Activated CD8-positive, alpha-beta T cell treated with anti-CD3 and anti-CD28 coated beads for 36 hours (primary cell): Measurements from ENCODE around the gene APEX1. TPM values are rescaled to one million over a fixed set of nuclear protein-coding genes. Genes with fewer than 3 reads are reported as not detected.
"Not testable (repeated sequence)": the region's sequence is repeated elsewhere in the genome, so short reads cannot be mapped to it uniquely, and the experiment has no call there.

Experiments
- ATAC-seq: fragments of 200-7000 bp; cut with Tn5 transposase; one replicate; pipeline ENCODE4 v1.10.0; 2021; ENCODE audit warnings: mild to moderate bottlenecking, moderate library complexity
- CTCF ChIA-PET: fragments of 350-600 bp; sonication (Branson Sonifier 250); formaldehyde crosslinking; loops from one replicate; lab custom pipeline; 2021; ENCODE audit warnings: antibody characterized with exemption; lab: Charles Lee
- POLR2A ChIA-PET: fragments of 350-600 bp; sonication (Branson Sonifier 250); formaldehyde crosslinking; loops from one replicate; lab custom pipeline; 2021; ENCODE audit warnings: antibody characterized with exemption; lab: Charles Lee
- DNase-seq: peaks from one replicate; pipeline ENCODE4 v3.0.0-alpha.2; 2020
- H3K27ac Mint-ChIP-seq: one replicate; pipeline ENCODE4 v1.8.0; 2021; ENCODE audit warnings: mild to moderate bottlenecking, mixed read lengths
- H3K27me3 Mint-ChIP-seq: one replicate; pipeline ENCODE4 v1.8.0; 2021; ENCODE audit warnings: mixed read lengths
- H3K36me3 Mint-ChIP-seq: one replicate; pipeline ENCODE4 v1.8.0; 2021; ENCODE audit warnings: low read depth, mixed read lengths
- H3K4me1 Mint-ChIP-seq: one replicate; pipeline ENCODE4 v1.8.0; 2021; ENCODE audit warnings: low read depth, mixed read lengths
- H3K4me3 Mint-ChIP-seq: one replicate; pipeline ENCODE4 v1.8.0; 2021; ENCODE audit warnings: mild to moderate bottlenecking, moderate library complexity, mixed read lengths
- H3K9me3 Mint-ChIP-seq: one replicate; pipeline ENCODE4 v1.8.0; 2021; ENCODE audit warnings: mixed read lengths
- CTCF ChIP-seq: fragments of 200-600 bp; IDR thresholded peaks from one replicate; pipeline ENCODE4 v1.8.0; 2022; ENCODE audit warnings: antibody characterized with exemption, mild to moderate bottlenecking
- intact Hi-C: fragments of 100-400 bp; cut with micrococcal nuclease; formaldehyde crosslinking; loops from one replicate; pipeline ENCODE4 v1.10.0; 2022
- total RNA-seq, 2 experiments: library from RNA; stranded (reverse); gene quantifications; one replicate each; pipeline ENCODE4 v1.2.3, GENCODE V29; 2021

Gene APEX1
- total RNA-seq, 2 experiments from 2014 or later: 196 to 211 TPM

- H3K36me3 Mint-ChIP-seq: no peaks in the 10 kb centered on the region
- no peak overlapping the region for H3K4me3 Mint-ChIP-seq
- POLR2A ChIA-PET: no interaction called here
- no peak overlapping the region for H3K27ac Mint-ChIP-seq
- H3K4me1 Mint-ChIP-seq: peaks cover 2% of the 10 kb centered on the region
- no peak for TF ChIP-seq CTCF
- ATAC-seq (no peak), DNase-seq (no peak)
- CTCF ChIA-PET: no interaction called here
- no peaks in the 10 kb centered on the region for H3K9me3 Mint-ChIP-seq
- intact Hi-C loops: no loop called here
- H3K27me3 Mint-ChIP-seq: no peaks in the 10 kb centered on the region
Observed at GRCh38 chr14:20503898-20504297, 48.9 kb downstream of the APEX1 start.

GRCh38 chr14:20506276-20506675 lies 51.2 kb downstream of the APEX1 start:
- CTCF ChIA-PET, H3K36me3 Mint-ChIP-seq, DNase-seq, H3K4me3 Mint-ChIP-seq, H3K9me3 Mint-ChIP-seq, H3K27me3 Mint-ChIP-seq, intact Hi-C loops, H3K4me1 Mint-ChIP-seq, POLR2A ChIA-PET, H3K27ac Mint-ChIP-seq, ATAC-seq: not testable (repeated sequence)

- H3K4me3 Mint-ChIP-seq, DNase-seq, intact Hi-C loops, H3K36me3 Mint-ChIP-seq, POLR2A ChIA-PET, CTCF ChIA-PET, H3K4me1 Mint-ChIP-seq, H3K9me3 Mint-ChIP-seq, H3K27ac Mint-ChIP-seq, H3K27me3 Mint-ChIP-seq, ATAC-seq: not testable (repeated sequence)
Observed at GRCh38 chr14:20506752-20507151, 51.7 kb downstream of the APEX1 start.

Other genes starting within 250 kb of the APEX1 start
- gene OR11H6, start 231.5 kb upstream of the APEX1 start, total RNA-seq: not detected
- not detected for gene OR11H7, start 226.2 kb upstream of the APEX1 start, total RNA-seq
- gene OR11H4, start 215.9 kb upstream of the APEX1 start, total RNA-seq: not detected
- 10 to 100 TPM; 20.6 to 20.8 TPM for gene TTC5, start 149.3 kb upstream of the APEX1 start, total RNA-seq
- 10 to 100 TPM; 79.0 to 82.7 TPM for gene CCNB1IP1, start 121.9 kb upstream of the APEX1 start, total RNA-seq
- gene PARP2, start 111.6 kb upstream of the APEX1 start, total RNA-seq: 10 to 100 TPM; 45.7 to 46.5 TPM
- gene TEP1, start 41.7 kb upstream of the APEX1 start, total RNA-seq: 10 to 100 TPM; 22.8 to 25.3 TPM
- gene KLHL33, start 19.1 kb upstream of the APEX1 start, total RNA-seq: under 1 TPM; 0.54 to 0.59 TPM
- gene OSGEP, start 414 bp upstream of the APEX1 start, total RNA-seq: 10 to 100 TPM; 39.5 to 40.7 TPM
- 10 to 100 TPM; 21.0 to 27.3 TPM for gene PIP4P1, start 6.2 kb downstream of the APEX1 start, total RNA-seq
- gene PNP, start 14.2 kb downstream of the APEX1 start, total RNA-seq: 100 to 1,000 TPM; 176 to 183 TPM
- gene RNASE10, start 50.3 kb downstream of the APEX1 start, total RNA-seq: under 1 TPM in 1 of 2 experiments, not detected in 1; 0.23 TPM
- not detected for gene RNASE9, start 105.8 kb downstream of the APEX1 start, total RNA-seq
- gene RNASE11, start 132.8 kb downstream of the APEX1 start, total RNA-seq: not detected
- gene RNASE12, start 136.2 kb downstream of the APEX1 start, total RNA-seq: not detected
- gene OR6S1, start 186.5 kb downstream of the APEX1 start, total RNA-seq: not detected
- gene RNASE4, start 229.3 kb downstream of the APEX1 start, total RNA-seq: 1 to 10 TPM; 1.0 to 1.1 TPM
- gene ANG, start 233.5 kb downstream of the APEX1 start, total RNA-seq: under 1 TPM; 0.87 to 0.92 TPM